ENCODE data around the gene ORAI3. TPM values are rescaled to one million over a fixed set of nuclear protein-coding genes. Genes with fewer than 3 reads are reported as not detected.
A peak's percentile ranks its signal among the peaks of the same experiment; 100 is the strongest.

The ORAI3 gene
- total and polyA plus RNA-seq, 2 of the 13 experiments (the other 11 are each of a cell fraction or from before 2014, with no cell fraction given) = 11.4 to 32.0 TPM

DNA sequence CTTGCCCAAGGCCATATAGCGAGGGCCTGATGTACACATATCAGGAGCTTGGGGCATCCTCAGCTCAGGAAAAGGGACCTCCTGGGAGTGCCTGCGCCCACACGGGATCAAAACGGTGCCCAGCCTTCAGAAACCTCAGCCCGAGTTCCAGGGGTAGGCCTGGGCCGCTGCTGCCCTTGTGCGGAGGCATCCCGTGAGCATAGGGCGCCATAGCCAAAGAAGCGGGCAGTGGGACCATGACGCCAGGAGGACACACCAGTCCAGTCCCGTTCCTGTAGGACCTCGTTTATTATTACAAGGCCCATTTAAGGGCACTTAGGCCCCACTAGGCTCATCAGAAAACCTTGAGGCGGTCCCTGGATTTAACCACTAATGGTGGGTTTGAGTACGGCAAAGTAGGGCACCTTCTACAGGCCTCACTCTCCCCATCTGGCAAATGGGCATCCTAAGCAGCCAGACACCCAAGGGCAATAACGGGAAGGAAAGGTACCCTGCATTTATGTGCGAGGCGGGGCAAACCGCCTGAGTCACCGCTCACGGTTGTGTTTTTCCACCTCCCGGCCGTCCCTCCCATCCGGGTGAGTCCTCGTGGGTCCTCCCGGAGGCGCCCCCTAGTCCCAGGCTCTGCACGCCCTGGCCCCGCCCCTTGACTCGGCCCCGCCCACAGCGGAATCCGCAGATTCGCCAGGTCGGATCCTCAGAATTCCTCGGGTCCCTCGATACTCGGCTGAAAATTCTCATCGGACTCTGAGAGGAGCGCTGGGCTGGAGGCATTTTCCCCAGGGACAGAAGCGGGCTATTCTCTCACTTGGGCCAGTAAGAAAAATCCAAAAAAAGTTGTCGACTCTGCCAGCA lies 8.0 kb downstream of the ORAI3 start (continued):
- TF ChIP-seq, protein P1, sequence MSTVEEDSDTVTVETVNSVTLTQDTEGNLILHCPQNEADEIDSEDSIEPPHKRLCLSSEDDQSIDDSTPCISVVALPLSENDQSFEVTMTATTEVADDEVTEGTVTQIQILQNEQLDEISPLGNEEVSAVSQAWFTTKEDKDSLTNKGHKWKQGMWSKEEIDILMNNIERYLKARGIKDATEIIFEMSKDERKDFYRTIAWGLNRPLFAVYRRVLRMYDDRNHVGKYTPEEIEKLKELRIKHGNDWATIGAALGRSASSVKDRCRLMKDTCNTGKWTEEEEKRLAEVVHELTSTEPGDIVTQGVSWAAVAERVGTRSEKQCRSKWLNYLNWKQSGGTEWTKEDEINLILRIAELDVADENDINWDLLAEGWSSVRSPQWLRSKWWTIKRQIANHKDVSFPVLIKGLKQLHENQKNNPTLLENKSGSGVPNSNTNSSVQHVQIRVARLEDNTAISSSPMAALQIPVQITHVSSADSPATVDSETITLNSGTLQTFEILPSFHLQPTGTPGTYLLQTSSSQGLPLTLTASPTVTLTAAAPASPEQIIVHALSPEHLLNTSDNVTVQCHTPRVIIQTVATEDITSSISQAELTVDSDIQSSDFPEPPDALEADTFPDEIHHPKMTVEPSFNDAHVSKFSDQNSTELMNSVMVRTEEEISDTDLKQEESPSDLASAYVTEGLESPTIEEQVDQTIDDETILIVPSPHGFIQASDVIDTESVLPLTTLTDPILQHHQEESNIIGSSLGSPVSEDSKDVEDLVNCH (CRISPR knock-in tag; IDR thresholded peaks at IDR 0.05) = peak; percentile 14; the same call in 1 of the 2 replicates
- TF ChIP-seq ZNF619 (CRISPR knock-in tag; IDR thresholded peaks at IDR 0.05) (0 out of 2 replicates have a peak, but pooled peaks have one; percentile 65), CBX1 (IDR thresholded peaks at IDR 0.05; ENCODE audit: low read depth) (peak; percentile 90), ZNF674 (CRISPR knock-in tag; IDR thresholded peaks at IDR 0.05; ENCODE audit: low read depth) (peak; percentile 29; the same call in 1 of the 2 replicates), ZFYVE20 (CRISPR knock-in tag; IDR thresholded peaks at IDR 0.05; ENCODE audit: borderline replicate concordance, low read depth) (no peak), NFYB (CRISPR knock-in tag; IDR thresholded peaks at IDR 0.05) (no peak; the same call in 1 of the 2 replicates), ZFP62 (CRISPR knock-in tag; IDR thresholded peaks at IDR 0.05) (no peak), MTF2 (CRISPR knock-in tag; IDR thresholded peaks at IDR 0.05; ENCODE audit: borderline replicate concordance) (no peak; the same call in 1 of the 2 replicates), ZNF724P (CRISPR knock-in tag; IDR thresholded peaks at IDR 0.05; ENCODE audit: borderline replicate concordance) (0 out of 2 replicates have a peak, but pooled peaks have one; percentile 25), HOXD1 (CRISPR knock-in tag; IDR thresholded peaks at IDR 0.05) (peak; percentile 41; the same call in 1 of the 2 replicates), THAP9 (CRISPR knock-in tag; IDR thresholded peaks at IDR 0.05; ENCODE audit: borderline replicate concordance) (no peak; the same call in 1 of the 2 replicates), ZNF614 (CRISPR knock-in tag; IDR thresholded peaks at IDR 0.05; ENCODE audit: borderline replicate concordance) (no peak), MYC (CRISPR knock-in tag; IDR thresholded peaks at IDR 0.05; ENCODE audit: borderline replicate concordance) (peak; percentile 86), WIZ (CRISPR knock-in tag; IDR thresholded peaks at IDR 0.05) (peak; percentile 73; the same call in 1 of the 2 replicates), ZNF710 (CRISPR knock-in tag; IDR thresholded peaks at IDR 0.05; ENCODE audit: borderline replicate concordance) (no peak), TOE1 (CRISPR knock-in tag; IDR thresholded peaks at IDR 0.05) (no peak), ZNF776 (CRISPR knock-in tag; IDR thresholded peaks at IDR 0.05) (no peak; the same call in 1 of the 2 replicates), ZNF34 (CRISPR knock-in tag; IDR thresholded peaks at IDR 0.05; ENCODE audit: borderline replicate concordance) (no peak), CREB1 (IDR thresholded peaks at IDR 0.05) (no peak), CREB1 (CRISPR knock-in tag; IDR thresholded peaks at IDR 0.05) (no peak)
